Measurements from ENCODE around the gene FANCI. TPM values are rescaled to one million over a fixed set of nuclear protein-coding genes. Genes with fewer than 3 reads are reported as not detected.

Gene FANCI
- polyA plus RNA-seq, 1 donor: 15.1 TPM

GRCh38 chr15:89362203-89363101 lies 118.7 kb downstream of the FANCI start:
- no peak for DNase-seq

- no peak for DNase-seq
Measured at GRCh38 chr15:89363133-89363532, 119.4 kb downstream of the FANCI start.

- no peak for DNase-seq
Measured at GRCh38 chr15:89363770-89364169, 120.0 kb downstream of the FANCI start.

- no peak for DNase-seq
Measured at GRCh38 chr15:89364341-89364740, 120.6 kb downstream of the FANCI start.

GRCh38 chr15:89364741-89365450 lies 121.1 kb downstream of the FANCI start:
- DNase-seq: no peak

GRCh38 chr15:89365462-89366065 lies 121.8 kb downstream of the FANCI start:
- DNase-seq: no peak

Other genes starting within 250 kb of the FANCI start
- gene ABHD2, start 155.5 kb upstream of the FANCI start, polyA plus RNA-seq (ENCODE audit: insufficient read length): 22.0 TPM
- 0.30 TPM for gene RLBP1, start 22.4 kb upstream of the FANCI start, polyA plus RNA-seq (ENCODE audit: insufficient read length)
- 40.1 TPM for gene POLG, start 90.8 kb downstream of the FANCI start, polyA plus RNA-seq (ENCODE audit: insufficient read length)

Data from hindlimb muscle (tissue), 1 donor.